Activated CD4-positive, CD25-positive, alpha-beta regulatory T cell treated with anti-CD3 and anti-CD28 coated beads, Interleukin-2, amount 50 U/mL, for 24 hours (primary cell): ENCODE results near the gene ATRX.
"Not testable (repeated sequence)": the region's sequence is repeated elsewhere in the genome, so short reads cannot be mapped to it uniquely, and the experiment has no call there.

ENCODE experiments used
- ATAC-seq, 2 donors: fragments of 150-1000 bp; cut with Tn5 transposase; one replicate each; pipeline ENCODE4 v1.10.0; 2021; ENCODE audit warnings: mild to moderate bottlenecking in 1 of 2, moderate library complexity in 1 of 2

Gene ATRX

DNA sequence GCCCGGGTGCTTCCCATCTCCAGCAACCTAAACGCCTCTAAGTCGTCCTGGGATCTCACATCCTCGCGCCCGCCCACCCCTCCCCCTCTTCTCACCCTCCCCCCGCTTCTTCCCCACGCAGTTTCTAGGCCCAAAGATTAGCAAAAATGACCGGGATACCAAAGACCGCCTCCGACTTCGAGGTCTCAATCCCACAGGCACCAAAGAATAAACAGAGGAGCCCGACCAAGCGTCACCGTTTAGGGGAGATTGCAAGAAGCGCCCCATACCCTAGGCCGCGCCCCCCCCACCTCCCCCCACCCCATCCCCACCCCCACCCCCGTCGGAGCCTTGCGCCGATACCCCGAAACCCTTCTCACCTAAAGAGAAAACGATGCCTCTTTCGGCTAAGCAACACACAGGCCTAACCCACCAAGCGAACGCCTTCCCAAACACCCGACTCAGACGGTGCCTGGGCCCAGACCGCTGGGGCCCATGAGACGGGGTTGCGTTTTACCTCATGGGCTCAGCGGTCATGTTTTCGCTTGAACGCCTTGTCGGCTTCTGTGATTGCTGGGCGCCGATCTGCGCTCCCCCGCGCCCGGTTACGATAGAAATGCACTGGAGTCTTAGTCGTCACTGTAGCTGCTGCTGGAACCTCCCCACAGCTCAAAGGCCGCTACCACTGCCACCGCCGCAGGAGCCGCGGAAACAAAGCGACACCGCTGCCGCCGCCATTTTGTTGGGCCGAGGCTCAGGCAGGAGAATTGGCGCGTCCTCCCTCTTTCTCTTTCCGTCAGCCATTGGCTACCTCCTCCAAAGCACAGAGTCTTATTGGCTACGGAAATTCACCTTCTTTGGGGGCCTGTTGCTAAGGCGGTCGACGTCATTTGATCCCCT lies at the start of gene ATRX:
Gene ATRX (minus strand): TSS at position 731 of the 879 bp plus-strand sequence. CDS start 215 bp downstream, at position 516.
- ATAC-seq: peak; percentile 95 to 96

- not testable (repeated sequence) for ATAC-seq
Observed at GRCh38 chrX:77831544-77831943, 45.5 kb upstream of the ATRX start.

GRCh38 chrX:77821989-77822388 lies 36.0 kb upstream of the ATRX start:
- not testable (repeated sequence) for ATAC-seq

DNA sequence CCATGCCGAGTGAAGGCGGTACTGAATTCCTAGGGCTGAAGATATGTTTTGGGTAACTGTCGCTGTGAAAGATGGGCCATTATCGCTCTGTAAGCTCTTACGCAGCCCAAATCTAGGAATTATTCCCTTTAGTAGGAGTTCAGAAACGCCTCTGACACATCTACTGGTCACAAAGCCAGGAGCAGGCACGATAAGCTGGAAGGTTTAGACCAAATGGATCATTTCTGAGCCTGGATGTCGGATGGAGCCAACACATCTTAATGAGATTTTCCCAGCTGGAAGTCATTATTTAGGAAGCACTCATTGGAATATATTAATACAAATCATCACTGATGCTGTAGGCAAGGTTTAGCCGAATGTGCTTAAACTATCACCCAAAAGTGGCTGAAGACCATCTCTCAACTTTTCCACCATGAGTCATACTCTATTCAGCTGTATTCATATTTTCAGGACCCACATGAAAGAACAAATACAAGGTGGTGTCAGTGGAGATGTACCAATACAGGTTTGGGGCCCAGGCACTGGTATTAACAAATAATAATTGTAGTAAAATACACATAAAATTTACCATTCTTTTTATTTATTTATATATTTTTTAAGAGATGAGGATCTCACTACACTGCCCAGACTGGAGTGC lies 34.2 kb upstream of the ATRX start:
- ATAC-seq: peak; percentile 46 to 70

DNA sequence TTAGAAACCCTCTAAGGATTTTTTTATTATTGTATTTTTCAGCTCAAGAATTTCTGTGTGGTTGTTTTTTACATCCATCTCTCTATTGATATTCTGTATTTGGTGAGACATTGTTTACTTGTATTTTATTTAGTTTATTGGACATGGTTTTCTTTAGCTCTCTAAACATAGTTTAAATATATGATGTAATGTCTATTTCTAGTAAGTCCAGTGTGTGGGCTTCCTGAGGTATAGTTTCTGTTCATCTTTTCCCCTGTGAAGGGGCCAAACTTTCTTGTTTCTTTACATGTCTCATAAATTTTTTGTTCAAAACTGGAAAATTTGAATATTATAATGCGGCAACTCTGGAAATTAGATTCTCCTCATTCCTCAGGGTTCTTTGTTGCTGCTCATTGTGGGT lies 28.2 kb upstream of the ATRX start:
- no peak for ATAC-seq

DNA sequence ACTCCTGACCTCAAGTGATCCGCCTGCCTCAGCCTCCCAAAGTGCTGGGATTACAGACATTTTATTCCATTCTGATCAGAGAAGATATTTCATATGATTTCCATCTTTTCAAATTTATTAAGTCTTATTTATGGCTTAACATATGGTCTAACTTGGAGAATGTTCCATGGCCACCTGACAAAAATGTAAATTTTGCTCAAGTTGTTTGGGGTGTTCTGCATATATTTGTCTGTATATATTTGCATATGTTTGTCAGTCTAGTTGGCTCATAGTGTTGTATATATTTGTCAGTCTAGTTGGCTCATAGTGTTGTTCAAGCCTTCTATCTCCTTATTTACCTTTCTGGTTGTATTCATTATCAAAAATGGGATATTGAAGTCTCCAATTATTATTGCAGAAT lies 16.2 kb upstream of the ATRX start:
- no peak for ATAC-seq

DNA sequence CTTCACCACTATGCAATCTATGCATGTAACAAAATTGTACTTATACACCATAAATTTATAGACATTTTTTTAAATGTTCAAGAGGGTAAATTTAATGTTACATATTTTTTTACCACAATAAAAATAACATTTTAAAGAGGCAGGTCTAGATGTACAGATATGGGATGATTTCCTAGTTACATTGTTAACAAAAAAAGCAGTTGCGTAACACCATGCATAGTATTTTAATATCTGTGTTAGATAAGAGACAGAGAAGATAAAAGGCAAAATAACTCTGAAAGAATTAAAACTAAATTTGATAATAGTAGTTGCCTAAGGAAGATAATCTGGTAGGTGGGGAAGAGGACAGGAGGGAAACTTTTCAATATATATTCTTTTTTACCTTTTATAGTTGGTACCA lies 9.1 kb upstream of the ATRX start:
- no peak for ATAC-seq

- no peak for ATAC-seq
Observed at GRCh38 chrX:77793946-77794345, 7.9 kb upstream of the ATRX start.

DNA sequence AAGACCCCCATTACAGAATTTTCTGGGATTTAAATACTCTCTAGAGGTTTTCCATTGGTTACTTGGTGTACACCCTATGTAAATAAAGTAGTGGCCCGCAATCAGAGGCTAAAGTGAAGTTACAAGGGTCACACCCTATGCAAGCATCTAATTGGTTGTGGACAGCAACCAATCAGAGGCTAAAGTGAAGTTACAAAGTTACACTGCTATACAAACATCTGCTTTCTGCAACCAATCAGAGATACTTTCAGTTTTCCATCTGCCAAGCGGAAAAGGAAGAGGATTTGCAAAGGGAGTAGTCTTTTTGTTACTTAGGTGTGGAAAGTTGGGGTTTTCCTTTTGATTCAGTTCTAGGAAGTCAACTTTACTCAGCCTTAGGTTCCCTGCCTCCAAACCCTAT lies 2.0 kb upstream of the ATRX start:
- peak; percentile 20 to 22 for ATAC-seq

- peak in 1 of 2 donors; percentile 3 for ATAC-seq
Observed at GRCh38 chrX:77786365-77786680, 307 bp upstream of the ATRX start.

- no peak for ATAC-seq
Observed at GRCh38 chrX:77779695-77780094, 6.3 kb downstream of the ATRX start.

DNA sequence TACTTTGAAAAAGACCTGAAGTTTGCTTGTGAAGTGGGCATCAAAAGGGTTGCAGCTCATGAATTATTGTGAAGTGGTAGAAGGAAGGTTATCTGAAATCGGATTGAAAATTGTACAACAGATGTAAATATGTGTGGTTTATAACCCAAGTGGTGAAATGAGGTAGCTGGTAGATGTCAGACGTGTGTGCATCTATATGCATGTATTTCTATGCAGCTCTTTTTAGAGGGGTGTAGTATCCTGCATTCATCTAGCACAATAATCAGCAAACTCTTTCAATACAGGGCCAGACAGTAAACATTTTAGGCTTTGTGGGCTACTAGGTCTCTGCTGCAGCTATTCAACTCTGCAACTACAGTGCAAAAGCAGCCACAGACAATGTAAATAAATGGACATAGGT lies 9.4 kb downstream of the ATRX start:
- no peak for ATAC-seq

- ATAC-seq: no peak
Observed at GRCh38 chrX:77771601-77772000, 14.4 kb downstream of the ATRX start.

- ATAC-seq: no peak
Observed at GRCh38 chrX:77768787-77769186, 17.2 kb downstream of the ATRX start.

DNA sequence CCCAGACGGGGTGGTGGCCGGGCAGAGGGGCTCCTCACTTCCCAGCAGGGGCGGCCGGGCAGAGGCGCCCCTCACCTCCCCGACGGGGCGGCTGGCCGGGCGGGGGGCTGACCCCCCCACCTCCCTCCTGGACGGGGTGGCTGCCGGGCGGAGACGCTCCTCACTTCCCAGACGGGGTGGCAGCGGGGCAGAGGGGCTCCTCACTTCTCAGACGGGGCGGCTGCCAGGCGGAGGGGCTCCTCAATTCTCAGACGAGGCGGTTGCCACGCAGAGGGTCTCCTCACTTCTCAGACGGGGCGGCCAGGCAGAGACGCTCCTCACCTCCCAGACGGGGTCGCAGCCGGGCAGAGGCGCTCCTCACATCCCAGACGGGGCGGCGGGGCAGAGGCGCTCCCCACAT lies 19.8 kb downstream of the ATRX start:
- not testable (repeated sequence) for ATAC-seq

DNA sequence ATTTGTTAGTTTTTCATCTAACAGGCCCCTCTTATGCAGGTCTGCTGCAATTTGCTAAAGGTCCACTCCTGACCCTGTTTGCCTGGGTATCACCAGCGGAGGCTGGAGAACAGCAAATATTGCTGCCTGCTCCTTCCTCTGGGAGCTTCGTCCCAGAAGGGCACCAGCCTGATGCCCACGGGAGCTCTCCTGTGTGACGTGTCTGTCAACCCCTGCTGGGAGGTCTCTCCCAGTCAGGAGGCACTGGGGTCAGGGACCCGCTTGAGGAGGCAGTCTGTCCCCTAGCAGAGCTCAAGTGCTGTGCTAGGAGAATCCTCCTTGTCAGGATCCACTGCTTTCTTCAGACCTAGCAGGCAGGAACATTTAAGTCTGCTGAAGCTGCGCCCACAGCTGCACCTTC lies 30.5 kb downstream of the ATRX start:
- no peak for ATAC-seq

- not testable (repeated sequence) for ATAC-seq
Observed at GRCh38 chrX:77753942-77754341, 32.1 kb downstream of the ATRX start.

GRCh38 chrX:77749695-77750094 lies 36.3 kb downstream of the ATRX start:
- ATAC-seq: no peak

DNA sequence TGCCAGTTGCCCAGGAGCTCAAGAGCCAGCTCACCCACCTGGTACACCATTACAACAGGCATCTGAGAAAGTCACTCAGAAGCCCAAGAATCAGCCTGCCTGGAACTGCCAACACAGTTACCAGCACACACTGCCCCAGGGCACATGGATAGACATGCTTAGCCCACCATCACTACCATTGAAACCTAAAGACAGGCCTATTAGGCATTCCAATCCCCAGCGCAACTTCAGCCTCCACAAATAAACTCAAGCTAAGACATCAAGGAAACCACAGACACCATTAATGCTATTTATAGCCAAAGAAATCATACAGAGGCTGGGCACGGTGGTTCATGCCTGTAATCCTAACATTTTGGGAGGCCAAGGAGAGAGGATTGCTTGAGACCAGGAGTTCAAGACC lies 42.3 kb downstream of the ATRX start:
- ATAC-seq: no peak

- ATAC-seq: no peak
Observed at GRCh38 chrX:77742788-77743476, 43.1 kb downstream of the ATRX start.

DNA sequence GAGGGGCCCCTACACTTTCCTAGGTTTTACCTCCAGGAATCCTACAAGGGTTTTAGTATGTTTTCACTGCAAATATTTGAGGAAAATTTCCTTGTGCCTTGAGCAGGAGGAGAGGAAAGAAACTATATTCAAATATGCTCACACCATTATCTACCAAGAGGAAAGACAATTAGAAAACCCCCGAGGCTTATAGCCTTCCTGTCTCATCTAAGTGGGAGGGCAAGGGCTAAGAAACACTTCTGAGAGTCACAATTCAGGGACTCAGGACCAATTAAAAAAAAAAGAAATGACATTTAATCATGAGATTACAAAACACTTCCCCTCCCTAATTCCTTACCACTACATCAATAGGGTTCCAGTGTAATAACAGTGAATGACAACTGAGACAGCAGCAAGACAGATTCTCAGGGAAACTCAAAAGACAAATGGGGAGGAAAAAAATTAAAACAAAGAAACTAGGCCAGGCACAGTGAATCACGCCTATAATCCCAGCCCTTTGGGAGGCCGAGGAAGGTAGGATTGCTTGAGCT lies 45.6 kb downstream of the ATRX start:
- ATAC-seq: no peak

GRCh38 chrX:77733342-77733741 lies 52.7 kb downstream of the ATRX start:
- no peak for ATAC-seq

- no peak for ATAC-seq
Observed at GRCh38 chrX:77731821-77732419, 54.1 kb downstream of the ATRX start.
